ENCODE data around the gene XXYLT1. TPM values are rescaled to one million over a fixed set of nuclear protein-coding genes. Genes with fewer than 3 reads are reported as not detected.

The XXYLT1 gene
- total and polyA plus RNA-seq, 2 donors from 2014 or later: 5.7 to 10.7 TPM

DNA sequence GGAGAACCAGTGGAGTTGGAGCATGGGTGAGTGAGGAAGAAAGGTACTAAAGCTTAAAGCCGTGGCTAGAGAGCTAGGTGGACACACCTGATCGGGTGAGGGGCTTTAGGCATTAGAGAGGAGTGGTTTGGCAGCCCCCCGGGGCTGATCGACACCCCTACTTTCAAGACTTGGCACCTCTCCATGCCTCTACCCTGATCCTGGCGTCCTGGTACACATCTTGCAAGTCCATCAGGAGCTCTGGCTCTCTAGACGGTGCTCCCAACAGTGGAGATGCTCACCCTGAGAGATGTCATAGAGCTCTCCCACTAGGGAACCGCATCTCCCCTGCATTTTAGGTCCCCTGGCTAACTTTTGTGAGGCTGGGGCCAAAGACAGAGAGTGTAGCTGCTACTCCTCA lies 98.1 kb downstream of the XXYLT1 start:
- TF ChIP-seq, protein P1, sequence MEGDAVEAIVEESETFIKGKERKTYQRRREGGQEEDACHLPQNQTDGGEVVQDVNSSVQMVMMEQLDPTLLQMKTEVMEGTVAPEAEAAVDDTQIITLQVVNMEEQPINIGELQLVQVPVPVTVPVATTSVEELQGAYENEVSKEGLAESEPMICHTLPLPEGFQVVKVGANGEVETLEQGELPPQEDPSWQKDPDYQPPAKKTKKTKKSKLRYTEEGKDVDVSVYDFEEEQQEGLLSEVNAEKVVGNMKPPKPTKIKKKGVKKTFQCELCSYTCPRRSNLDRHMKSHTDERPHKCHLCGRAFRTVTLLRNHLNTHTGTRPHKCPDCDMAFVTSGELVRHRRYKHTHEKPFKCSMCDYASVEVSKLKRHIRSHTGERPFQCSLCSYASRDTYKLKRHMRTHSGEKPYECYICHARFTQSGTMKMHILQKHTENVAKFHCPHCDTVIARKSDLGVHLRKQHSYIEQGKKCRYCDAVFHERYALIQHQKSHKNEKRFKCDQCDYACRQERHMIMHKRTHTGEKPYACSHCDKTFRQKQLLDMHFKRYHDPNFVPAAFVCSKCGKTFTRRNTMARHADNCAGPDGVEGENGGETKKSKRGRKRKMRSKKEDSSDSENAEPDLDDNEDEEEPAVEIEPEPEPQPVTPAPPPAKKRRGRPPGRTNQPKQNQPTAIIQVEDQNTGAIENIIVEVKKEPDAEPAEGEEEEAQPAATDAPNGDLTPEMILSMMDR (IDR thresholded peaks at IDR 0.05; ENCODE audit: borderline replicate concordance, extremely low read depth, insufficient read depth): no peak
- intact Hi-C loops (cut with DNase I): no loop called here
- Histone ChIP-seq H3K9me3 (ENCODE audit: control insufficient read depth in 2 of 3, insufficient read depth in 1 of 3, low read length in 3 of 3) (no peaks in the 10 kb centered on the region), H3K36me3 (ENCODE audit: control insufficient read depth in 2 of 3, insufficient read depth in 3 of 3, low read length in 3 of 3) (no peaks in the 10 kb centered on the region), H3K27ac (ENCODE audit: low read depth in 2 of 2, low read length in 2 of 2) (no peak overlapping the region), H3K4me1 (ENCODE audit: control insufficient read depth in 2 of 3, insufficient read depth in 2 of 3, low read depth in 1 of 3, low read length in 3 of 3) (no peaks in the 10 kb centered on the region), H3K9ac (ENCODE audit: low read length in 3 of 3) (no peak overlapping the region), H3K27me3 (ENCODE audit: control insufficient read depth, insufficient read depth, low read length) (no peaks in the 10 kb centered on the region), H3K4me3 (ENCODE audit: low read length in 3 of 3) (no peak overlapping the region)
- DNase-seq: peak in 1 of 5 donors; percentile 27
- no peak for FAIRE-seq

DNA sequence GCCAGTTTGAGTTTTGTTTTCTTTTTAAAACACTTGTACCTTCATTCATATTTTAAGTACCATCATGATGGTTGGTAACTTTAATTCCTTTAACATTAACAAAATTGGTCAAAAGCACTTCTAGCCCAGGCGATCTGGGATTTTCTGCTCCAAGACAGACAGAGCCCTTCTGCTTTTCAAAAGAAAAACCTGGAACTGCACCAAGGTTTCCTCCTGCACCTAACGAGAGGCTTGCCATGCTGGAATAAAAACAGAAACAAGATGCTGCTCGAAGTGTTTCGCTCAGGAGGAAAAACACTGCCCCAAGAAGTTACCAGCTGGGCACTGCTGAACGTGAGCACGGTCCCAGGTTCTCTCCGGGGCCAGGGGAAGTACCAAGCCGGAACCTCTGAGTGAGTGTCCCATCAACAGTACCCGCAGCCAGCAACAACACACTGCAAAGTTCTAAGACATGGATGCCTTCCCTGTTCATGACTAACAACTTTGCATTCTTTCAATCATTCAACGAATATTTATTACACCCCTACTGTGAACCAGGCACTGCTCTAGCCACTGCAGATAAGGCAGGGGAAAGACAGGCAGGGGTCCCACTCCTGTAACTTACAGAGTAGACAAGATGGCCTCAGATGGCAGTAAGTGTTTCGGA lies 98.8 kb downstream of the XXYLT1 start:
- Histone ChIP-seq H3K36me3 (ENCODE audit: control insufficient read depth in 2 of 3, insufficient read depth in 3 of 3, low read length in 3 of 3) (no peaks in the 10 kb centered on the region), H3K4me1 (ENCODE audit: control insufficient read depth in 2 of 3, insufficient read depth in 2 of 3, low read depth in 1 of 3, low read length in 3 of 3) (no peaks in the 10 kb centered on the region), H3K9me3 (ENCODE audit: control insufficient read depth in 2 of 3, insufficient read depth in 1 of 3, low read length in 3 of 3) (no peaks in the 10 kb centered on the region), H3K27me3 (ENCODE audit: control insufficient read depth, insufficient read depth, low read length) (no peaks in the 10 kb centered on the region), H3K9ac (ENCODE audit: low read length in 3 of 3) (no peak overlapping the region), H3K27ac (ENCODE audit: low read depth in 2 of 2, low read length in 2 of 2) (no peak overlapping the region), H3K4me3 (ENCODE audit: low read length in 3 of 3) (no peak overlapping the region)
- DNase-seq: peak in 1 of 5 donors; percentile 12
- FAIRE-seq: no peak
- intact Hi-C loops (cut with DNase I): no loop called here
- TF ChIP-seq, protein P1 (IDR thresholded peaks at IDR 0.05; ENCODE audit: borderline replicate concordance, extremely low read depth, insufficient read depth): no peak

DNA sequence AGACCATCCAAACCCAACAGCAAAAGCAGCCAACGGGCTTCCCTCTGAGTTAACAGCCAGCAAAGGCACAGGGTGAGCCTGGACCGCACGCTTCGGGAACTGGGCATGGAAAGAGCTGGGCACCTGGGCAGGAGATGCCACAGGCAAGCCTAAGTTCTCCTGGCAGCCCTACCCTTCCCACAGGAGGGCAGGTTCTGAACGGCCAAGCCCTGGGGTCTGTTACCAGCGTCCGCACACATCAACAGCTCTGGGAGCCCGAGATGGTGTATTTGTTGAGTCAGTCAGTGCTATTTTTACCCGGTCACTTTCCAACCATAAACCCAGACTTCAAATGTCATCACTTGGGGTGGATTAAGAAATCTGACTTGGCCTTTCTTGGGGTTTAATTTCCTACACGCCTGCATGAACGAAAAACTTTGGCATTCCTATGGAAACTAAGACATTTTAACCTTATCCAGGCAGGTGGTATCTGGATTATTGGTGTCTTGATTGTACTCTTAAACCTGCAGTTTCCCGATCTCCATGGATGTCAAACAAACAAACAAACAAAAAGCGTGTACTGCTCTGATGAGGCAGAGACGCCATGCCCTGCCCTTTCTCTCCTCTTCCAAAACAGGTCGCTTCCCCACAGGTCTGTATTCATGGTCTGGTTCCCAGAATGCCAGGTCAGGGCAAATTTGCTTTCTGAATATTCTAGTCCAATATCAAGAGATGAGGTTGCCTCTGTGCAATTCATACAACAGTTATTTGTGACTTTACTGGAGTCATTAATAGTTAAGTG lies 99.7 kb downstream of the XXYLT1 start:
- Histone ChIP-seq H3K4me1 (ENCODE audit: control insufficient read depth in 2 of 3, insufficient read depth in 2 of 3, low read depth in 1 of 3, low read length in 3 of 3) (no peaks in the 10 kb centered on the region), H3K36me3 (ENCODE audit: control insufficient read depth in 2 of 3, insufficient read depth in 3 of 3, low read length in 3 of 3) (no peaks in the 10 kb centered on the region), H3K27ac (ENCODE audit: low read depth in 2 of 2, low read length in 2 of 2) (no peak overlapping the region), H3K27me3 (ENCODE audit: control insufficient read depth, insufficient read depth, low read length) (no peaks in the 10 kb centered on the region), H3K9me3 (ENCODE audit: control insufficient read depth in 2 of 3, insufficient read depth in 1 of 3, low read length in 3 of 3) (no peaks in the 10 kb centered on the region), H3K9ac (ENCODE audit: low read length in 3 of 3) (no peak overlapping the region), H3K4me3 (ENCODE audit: low read length in 3 of 3) (no peak overlapping the region)
- intact Hi-C loops (cut with DNase I): no loop called here
- TF ChIP-seq, protein P1 (IDR thresholded peaks at IDR 0.05; ENCODE audit: borderline replicate concordance, extremely low read depth, insufficient read depth): no peak
- no peak for FAIRE-seq
- DNase-seq: peak in 1 of 5 donors; percentile 16
